GM12872 (cell line): Measurements from ENCODE around the gene CATSPERB.

Experiments
- TF ChIP-seq, protein P1 (sequence below): IDR thresholded peaks from 3 replicates; pipeline ENCODE4 v1.5.1; 2011; ENCODE audit warnings: low read depth, mild to moderate bottlenecking, low read length, moderate library complexity; ENCODE audit not compliant: insufficient read depth

The CATSPERB gene

DNA sequence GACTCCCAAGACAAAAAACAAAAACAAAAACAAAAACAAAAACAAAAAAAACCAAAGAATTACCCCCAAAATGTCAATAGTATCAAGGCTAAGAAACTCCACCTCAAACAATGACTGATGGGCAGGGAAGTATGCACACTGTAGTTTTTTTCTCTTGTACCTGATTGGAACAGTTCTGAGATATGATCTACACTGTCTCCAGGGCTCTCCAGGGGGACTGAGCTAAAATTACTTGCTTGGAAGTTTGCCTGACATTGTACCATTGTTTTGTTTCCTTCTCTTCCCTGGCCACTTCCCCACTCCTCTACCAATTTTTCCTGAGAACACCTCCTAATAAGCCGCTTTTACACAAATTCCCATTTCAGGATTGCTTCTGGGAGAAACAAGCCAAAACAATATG lies 22.3 kb upstream of the CATSPERB start:
- TF ChIP-seq, protein P1, sequence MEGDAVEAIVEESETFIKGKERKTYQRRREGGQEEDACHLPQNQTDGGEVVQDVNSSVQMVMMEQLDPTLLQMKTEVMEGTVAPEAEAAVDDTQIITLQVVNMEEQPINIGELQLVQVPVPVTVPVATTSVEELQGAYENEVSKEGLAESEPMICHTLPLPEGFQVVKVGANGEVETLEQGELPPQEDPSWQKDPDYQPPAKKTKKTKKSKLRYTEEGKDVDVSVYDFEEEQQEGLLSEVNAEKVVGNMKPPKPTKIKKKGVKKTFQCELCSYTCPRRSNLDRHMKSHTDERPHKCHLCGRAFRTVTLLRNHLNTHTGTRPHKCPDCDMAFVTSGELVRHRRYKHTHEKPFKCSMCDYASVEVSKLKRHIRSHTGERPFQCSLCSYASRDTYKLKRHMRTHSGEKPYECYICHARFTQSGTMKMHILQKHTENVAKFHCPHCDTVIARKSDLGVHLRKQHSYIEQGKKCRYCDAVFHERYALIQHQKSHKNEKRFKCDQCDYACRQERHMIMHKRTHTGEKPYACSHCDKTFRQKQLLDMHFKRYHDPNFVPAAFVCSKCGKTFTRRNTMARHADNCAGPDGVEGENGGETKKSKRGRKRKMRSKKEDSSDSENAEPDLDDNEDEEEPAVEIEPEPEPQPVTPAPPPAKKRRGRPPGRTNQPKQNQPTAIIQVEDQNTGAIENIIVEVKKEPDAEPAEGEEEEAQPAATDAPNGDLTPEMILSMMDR = no peak

DNA sequence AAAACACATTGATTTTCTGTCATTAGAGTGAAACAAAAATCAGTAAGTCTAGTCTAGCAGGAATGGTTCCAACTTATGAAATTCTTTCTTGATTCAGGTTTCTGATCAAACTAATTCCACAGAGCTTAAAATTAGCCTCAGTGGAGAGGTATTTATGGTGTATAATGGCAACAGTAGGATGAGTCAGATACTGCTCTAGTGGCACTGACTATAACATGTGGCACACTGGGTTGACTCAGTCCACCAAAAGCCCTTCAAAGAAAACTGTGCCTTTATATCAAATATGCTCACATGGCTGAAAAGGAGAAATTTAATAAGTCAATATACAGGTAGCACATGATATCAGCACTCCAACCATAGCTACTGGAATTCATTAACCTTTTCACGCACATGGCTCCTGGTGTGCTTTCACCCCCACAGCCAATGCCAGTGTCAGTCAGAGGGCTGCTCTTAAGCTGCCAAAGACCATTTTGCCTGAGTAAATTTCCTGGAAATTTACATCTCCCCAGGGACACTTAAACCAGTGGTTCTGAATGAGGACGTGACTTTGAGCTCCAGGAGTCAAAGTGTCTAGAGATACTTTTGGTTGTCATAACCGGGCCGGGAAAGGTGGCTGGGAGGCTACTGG lies 21.7 kb upstream of the CATSPERB start:
- TF ChIP-seq, protein P1 = no peak

DNA sequence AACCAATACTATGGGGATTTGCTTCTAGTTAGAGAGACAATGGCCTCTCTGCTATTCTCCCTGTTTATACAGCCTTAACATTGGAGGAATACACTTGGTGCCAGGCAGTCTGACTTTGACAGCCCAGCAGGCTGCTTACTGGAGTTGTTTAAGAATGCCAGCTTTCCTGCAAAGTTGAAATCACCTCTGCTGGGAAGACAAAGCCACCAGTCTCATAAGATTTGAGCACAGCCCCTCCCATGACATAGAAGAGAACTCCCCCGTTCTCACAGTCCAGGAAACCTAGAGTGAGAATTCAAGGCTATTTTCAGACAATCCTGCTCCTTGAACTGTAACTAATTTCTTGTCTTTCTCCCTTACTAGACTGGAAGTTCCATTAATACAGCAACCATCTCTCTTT lies 21.1 kb upstream of the CATSPERB start:
- TF ChIP-seq, protein P1 = no peak

DNA sequence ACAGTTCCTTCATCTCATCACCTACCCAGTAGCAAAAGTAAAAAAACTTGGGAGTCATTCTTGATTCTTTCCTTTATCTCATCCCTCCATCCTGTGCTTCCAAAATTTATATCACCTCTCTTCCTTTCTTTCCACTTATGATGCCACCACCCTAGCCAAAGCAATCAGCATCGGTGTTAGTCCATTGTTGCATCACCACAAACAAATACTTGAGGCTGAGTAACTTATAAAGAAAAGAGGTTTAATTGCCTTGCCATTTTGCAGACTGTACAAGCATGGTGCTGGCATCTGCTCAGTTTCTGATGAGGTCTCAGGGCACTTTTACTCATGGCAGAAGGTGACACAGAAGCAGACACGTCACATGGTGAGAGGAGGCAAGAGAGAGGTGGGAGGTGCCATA lies 19.8 kb upstream of the CATSPERB start:
- TF ChIP-seq, protein P1 = no peak

DNA sequence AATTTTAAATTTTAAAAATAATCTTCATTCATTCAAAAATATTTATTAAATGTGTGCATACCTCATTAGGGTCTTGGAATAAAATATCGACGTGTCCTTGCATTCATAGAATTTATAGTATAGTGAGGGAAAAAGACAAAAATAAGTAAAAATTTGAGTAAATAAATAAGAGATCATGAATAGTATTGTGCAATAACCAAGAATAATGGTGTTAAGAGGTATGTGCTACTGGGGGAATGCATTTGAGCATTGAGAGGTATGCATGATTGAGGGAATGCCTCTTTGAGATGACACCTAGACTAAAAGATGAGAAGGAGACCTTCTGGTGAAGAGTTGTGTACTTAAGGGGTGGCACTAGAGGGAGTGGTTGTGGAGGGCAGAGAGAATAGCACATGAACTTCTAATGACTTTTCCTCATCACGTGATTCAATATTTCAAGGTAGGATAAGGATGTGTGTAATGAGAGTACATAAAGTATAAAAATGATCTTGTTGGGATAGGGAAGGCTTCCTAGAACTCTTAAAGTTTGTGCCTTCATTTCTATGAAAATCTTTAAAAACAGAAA lies 18.8 kb upstream of the CATSPERB start:
- TF ChIP-seq, protein P1 = no peak

DNA sequence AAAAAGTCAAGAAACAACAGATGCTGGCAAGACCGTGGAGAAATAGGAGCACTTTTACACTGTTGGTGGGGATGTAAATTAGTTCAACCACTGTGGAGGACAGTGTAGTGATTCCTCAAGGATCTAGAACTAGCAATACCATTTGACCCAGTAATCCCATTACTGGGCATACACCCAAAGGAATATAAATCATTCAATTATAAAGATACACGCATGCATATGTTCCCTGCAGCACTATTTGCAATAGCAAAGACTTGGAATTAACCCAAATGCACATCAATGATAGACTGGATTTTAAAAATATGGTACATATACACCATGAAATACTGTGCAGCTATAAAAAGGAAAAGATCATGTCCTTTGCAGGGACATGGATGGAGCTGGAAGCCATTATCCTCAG lies 18.0 kb upstream of the CATSPERB start:
- TF ChIP-seq, protein P1 = no peak

DNA sequence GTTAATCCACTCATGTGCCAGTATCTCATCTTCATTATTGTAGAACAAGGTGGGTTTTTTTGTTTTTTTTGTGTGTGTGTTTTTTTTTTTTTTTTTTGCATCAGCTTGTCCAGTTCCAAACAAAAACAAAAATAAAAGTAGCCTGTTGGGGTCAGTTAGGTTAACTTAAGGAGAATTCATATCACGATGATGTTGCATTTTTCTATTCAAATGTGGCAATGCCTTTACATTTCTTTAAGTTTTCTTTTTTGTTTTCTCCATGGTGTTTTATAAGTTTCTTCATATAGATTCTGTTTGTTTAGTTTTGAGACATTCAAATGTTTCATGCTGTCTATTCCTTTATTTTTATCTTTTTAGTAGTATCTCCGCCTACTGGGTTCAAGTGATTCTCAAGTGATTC lies 16.2 kb upstream of the CATSPERB start:
- TF ChIP-seq, protein P1 = no peak
